Jurkat, Clone E6-1 (cell line): ENCODE results near the gene ITGA2.

ENCODE experiments used
- DNase-seq: peaks from one replicate; pipeline ENCODE4 v3.0.0-alpha.2; 2011; ENCODE audit warnings: low read depth, low spot score
- H3K4me3 ChIP-seq: 2 replicates; pipeline ENCODE4 v1.5.1; 2011; ENCODE audit warnings: mild to moderate bottlenecking, low read length, control low read depth, moderate library complexity

The ITGA2 gene

GRCh38 chr5:53010814-53011213, 21.7 kb downstream of the ITGA2 start:
- no peak for DNase-seq
- no peak overlapping the region for H3K4me3 ChIP-seq

- H3K4me3 ChIP-seq, result no peak overlapping the region
- no peak for DNase-seq
Measured at GRCh38 chr5:53011233-53011632, 22.1 kb downstream of the ITGA2 start.

GRCh38 chr5:53013857-53014256, 24.7 kb downstream of the ITGA2 start:
- no peak overlapping the region for H3K4me3 ChIP-seq
- no peak for DNase-seq

GRCh38 chr5:53017383-53017782, 28.2 kb downstream of the ITGA2 start:
- DNase-seq, result no peak
- H3K4me3 ChIP-seq, result no peak overlapping the region

- no peak for DNase-seq
Measured at GRCh38 chr5:53017794-53018391, 28.7 kb downstream of the ITGA2 start.

GRCh38 chr5:53019320-53019719, 30.2 kb downstream of the ITGA2 start:
- no peak for DNase-seq

More at GRCh38 chr5:53017794-53018391, 28.7 kb downstream of the ITGA2 start:
- H3K4me3 ChIP-seq, result no peak overlapping the region

GRCh38 chr5:53022930-53023511, 33.9 kb downstream of the ITGA2 start:
- no peak overlapping the region for H3K4me3 ChIP-seq
- DNase-seq, result no peak

More at GRCh38 chr5:53019320-53019719, 30.2 kb downstream of the ITGA2 start:
- H3K4me3 ChIP-seq, result no peak overlapping the region

GRCh38 chr5:53023969-53024368, 34.8 kb downstream of the ITGA2 start:
- no peak overlapping the region for H3K4me3 ChIP-seq
- no peak for DNase-seq

GRCh38 chr5:53024535-53024934, 35.4 kb downstream of the ITGA2 start:
- DNase-seq, result no peak
- H3K4me3 ChIP-seq, result no peak overlapping the region

- H3K4me3 ChIP-seq, result no peak overlapping the region
- no peak for DNase-seq
Measured at GRCh38 chr5:53025487-53025886, 36.3 kb downstream of the ITGA2 start.

GRCh38 chr5:53027913-53028312, 38.8 kb downstream of the ITGA2 start:
- DNase-seq, result no peak
- H3K4me3 ChIP-seq, result no peak overlapping the region

- H3K4me3 ChIP-seq, result no peak overlapping the region
- no peak for DNase-seq
Measured at GRCh38 chr5:53029608-53030007, 40.5 kb downstream of the ITGA2 start.

GRCh38 chr5:53030893-53031292, 41.7 kb downstream of the ITGA2 start:
- no peak overlapping the region for H3K4me3 ChIP-seq
- no peak for DNase-seq

- H3K4me3 ChIP-seq, result no peak overlapping the region
- DNase-seq, result peak; percentile 80
Measured at GRCh38 chr5:53031695-53032096, 42.5 kb downstream of the ITGA2 start.

- no peak overlapping the region for H3K4me3 ChIP-seq
- no peak for DNase-seq
Measured at GRCh38 chr5:53032188-53032587, 43.0 kb downstream of the ITGA2 start.

- H3K4me3 ChIP-seq, result no peak overlapping the region
- DNase-seq, result no peak
Measured at GRCh38 chr5:53034832-53035231, 45.7 kb downstream of the ITGA2 start.

- DNase-seq, result peak; percentile 36
- no peak overlapping the region for H3K4me3 ChIP-seq
Measured at GRCh38 chr5:53035868-53036381, 46.8 kb downstream of the ITGA2 start.

- no peak overlapping the region for H3K4me3 ChIP-seq
- no peak for DNase-seq
Measured at GRCh38 chr5:53037141-53037859, 48.1 kb downstream of the ITGA2 start.

GRCh38 chr5:53038196-53038847, 49.2 kb downstream of the ITGA2 start:
- DNase-seq, result no peak

GRCh38 chr5:53039855-53040254, 50.7 kb downstream of the ITGA2 start:
- peak; percentile 15 for DNase-seq
- H3K4me3 ChIP-seq, result no peak overlapping the region

More at GRCh38 chr5:53038196-53038847, 49.2 kb downstream of the ITGA2 start:
- H3K4me3 ChIP-seq, result no peak overlapping the region
